ENCODE data around the gene SEMA6B.

GRCh38 chr19:4557144-4557970 lies 2.1 kb downstream of the SEMA6B start:
- TF ChIP-seq CTCF (IDR thresholded peaks at IDR 0.05) (no peak), POLR2A (IDR thresholded peaks at IDR 0.05) (no peak), POLR2AphosphoS5 (IDR thresholded peaks at IDR 0.05) (no peak)
